NCI-H1694 (cell line): ENCODE measurements around the gene TRIM31.
"Not testable (repeated sequence)": the region's sequence is repeated elsewhere in the genome, so short reads cannot be mapped to it uniquely, and the experiment has no call there.

ENCODE experiments used
- DNase-seq: peaks from one replicate; lab custom pipeline; 2025; lab: John Stamatoyannopoulos, UW

The TRIM31 gene

GRCh38 chr6:30149858-30150550 lies 37.1 kb upstream of the TRIM31 start:
- no peak for DNase-seq

GRCh38 chr6:30149234-30149633 lies 36.3 kb upstream of the TRIM31 start:
- no peak for DNase-seq

GRCh38 chr6:30147096-30147495 lies 34.2 kb upstream of the TRIM31 start:
- DNase-seq = no peak

GRCh38 chr6:30145818-30146217 lies 32.9 kb upstream of the TRIM31 start:
- DNase-seq = no peak

- no peak for DNase-seq
Measured at GRCh38 chr6:30144811-30145210, 31.9 kb upstream of the TRIM31 start.

- no peak for DNase-seq
Measured at GRCh38 chr6:30143780-30144179, 30.9 kb upstream of the TRIM31 start.

GRCh38 chr6:30142665-30143064 lies 29.8 kb upstream of the TRIM31 start:
- DNase-seq = no peak

GRCh38 chr6:30140240-30140639 lies 27.4 kb upstream of the TRIM31 start:
- not testable (repeated sequence) for DNase-seq

GRCh38 chr6:30136570-30137286 lies 23.8 kb upstream of the TRIM31 start:
- no peak for DNase-seq

- no peak for DNase-seq
Measured at GRCh38 chr6:30135757-30136156, 22.9 kb upstream of the TRIM31 start, which contains the start of gene TRIM40. Gene TRIM40, plus strand, starts transcription at chr6:30136140. Its CDS starts 897 bp downstream, at chr6:30137037.

- DNase-seq = no peak
Measured at GRCh38 chr6:30135147-30135546, 22.3 kb upstream of the TRIM31 start.

GRCh38 chr6:30131947-30132497 lies 19.1 kb upstream of the TRIM31 start:
- no peak for DNase-seq

GRCh38 chr6:30130887-30131862 lies 18.3 kb upstream of the TRIM31 start:
- peak; percentile 48 for DNase-seq

GRCh38 chr6:30130179-30130679 lies 17.3 kb upstream of the TRIM31 start:
- DNase-seq = no peak

GRCh38 chr6:30129265-30130178 lies 16.6 kb upstream of the TRIM31 start:
- no peak for DNase-seq

GRCh38 chr6:30127238-30128093 lies 14.6 kb upstream of the TRIM31 start:
- DNase-seq = no peak

GRCh38 chr6:30122515-30122914 lies 9.6 kb upstream of the TRIM31 start:
- no peak for DNase-seq

- no peak for DNase-seq
Measured at GRCh38 chr6:30121446-30122366, 8.8 kb upstream of the TRIM31 start.

GRCh38 chr6:30118691-30119090 lies 5.8 kb upstream of the TRIM31 start:
- DNase-seq = not testable (repeated sequence)
